Activated naive CD8-positive, alpha-beta T cell treated with anti-CD3 and anti-CD28 coated beads, Interleukin-2, amount 50 U/mL, for 24 hours (primary cell): ENCODE results near the gene BCKDHB.
A peak's percentile ranks its signal among the peaks of the same experiment; 100 is the strongest.
"Not testable (repeated sequence)": the region's sequence is repeated elsewhere in the genome, so short reads cannot be mapped to it uniquely, and the experiment has no call there.

ENCODE experiments used
- ATAC-seq: fragments of 150-1000 bp; cut with Tn5 transposase; one replicate; pipeline ENCODE4 v1.10.0; 2021
- DNase-seq: peaks from one replicate; pipeline ENCODE4 v3.0.0; 2021
- H3K27ac Mint-ChIP-seq: one replicate; pipeline ENCODE4 v1.8.0; 2021; ENCODE audit warnings: mild to moderate bottlenecking, mixed read lengths
- H3K27me3 Mint-ChIP-seq: one replicate; pipeline ENCODE4 v1.8.0; 2021; ENCODE audit warnings: mixed read lengths
- H3K36me3 Mint-ChIP-seq: one replicate; pipeline ENCODE4 v1.8.0; 2021; ENCODE audit warnings: low read depth, mixed read lengths
- H3K4me1 Mint-ChIP-seq: one replicate; pipeline ENCODE4 v1.8.0; 2021; ENCODE audit warnings: mixed read lengths
- H3K4me3 Mint-ChIP-seq: one replicate; pipeline ENCODE4 v1.8.0; 2021; ENCODE audit warnings: mild to moderate bottlenecking, moderate library complexity, mixed read lengths
- H3K9me3 Mint-ChIP-seq: one replicate; pipeline ENCODE4 v1.8.0; 2021; ENCODE audit warnings: mixed read lengths

The BCKDHB gene

DNA sequence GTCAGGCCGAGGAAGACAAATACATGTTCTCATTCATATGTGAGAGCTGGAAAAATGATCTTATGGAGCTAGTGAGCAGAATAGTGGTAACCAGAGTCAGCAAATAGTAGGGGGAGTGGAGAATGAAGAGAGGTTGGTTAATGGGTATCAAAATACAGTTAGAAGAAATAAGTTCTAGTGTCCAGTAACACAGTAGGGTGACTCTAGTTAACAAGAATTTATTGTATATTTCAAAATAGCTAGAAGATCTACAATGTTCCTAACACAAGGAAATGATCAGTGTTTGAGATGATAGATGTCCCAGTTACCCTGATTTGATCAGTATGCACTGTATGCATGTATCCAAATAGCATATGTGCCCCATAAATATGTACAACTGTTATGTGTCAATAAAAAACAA, 128.4 kb downstream of the BCKDHB start:
- no peak for DNase-seq
- Mint-ChIP-seq H3K4me3 (no peak overlapping the region), H3K9me3 (no peaks in the 10 kb centered on the region), H3K36me3 (peaks cover 13% of the 10 kb centered on the region), H3K4me1 (no peaks in the 10 kb centered on the region), H3K27me3 (no peaks in the 10 kb centered on the region), H3K27ac (no peak overlapping the region)
- no peak for ATAC-seq

DNA sequence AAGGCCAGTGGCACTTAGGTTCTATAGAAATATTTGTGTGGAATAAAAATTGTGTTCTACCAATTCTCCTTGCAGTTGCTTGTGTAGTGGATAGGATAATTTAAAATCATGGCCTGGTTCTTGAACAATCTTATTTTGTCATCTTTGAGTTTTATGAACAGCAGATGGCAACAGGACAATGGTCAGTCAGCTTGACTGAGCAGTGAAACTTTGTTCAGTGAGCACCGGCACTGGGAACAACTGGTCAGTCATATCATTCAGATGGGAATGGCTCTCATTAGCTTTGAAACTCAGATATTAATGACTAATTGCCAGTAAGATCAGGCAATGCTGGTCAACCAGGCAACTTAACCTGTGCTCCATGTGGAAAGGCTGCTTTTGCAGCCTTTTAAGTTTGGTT, 129.2 kb downstream of the BCKDHB start:
- no peak overlapping the region for H3K27ac Mint-ChIP-seq
- no peak overlapping the region for H3K4me3 Mint-ChIP-seq
- DNase-seq, result no peak
- no peak for ATAC-seq
- no peaks in the 10 kb centered on the region for H3K9me3 Mint-ChIP-seq
- no peaks in the 10 kb centered on the region for H3K4me1 Mint-ChIP-seq
- no peaks in the 10 kb centered on the region for H3K27me3 Mint-ChIP-seq
- H3K36me3 Mint-ChIP-seq, result peaks cover 20% of the 10 kb centered on the region

DNA sequence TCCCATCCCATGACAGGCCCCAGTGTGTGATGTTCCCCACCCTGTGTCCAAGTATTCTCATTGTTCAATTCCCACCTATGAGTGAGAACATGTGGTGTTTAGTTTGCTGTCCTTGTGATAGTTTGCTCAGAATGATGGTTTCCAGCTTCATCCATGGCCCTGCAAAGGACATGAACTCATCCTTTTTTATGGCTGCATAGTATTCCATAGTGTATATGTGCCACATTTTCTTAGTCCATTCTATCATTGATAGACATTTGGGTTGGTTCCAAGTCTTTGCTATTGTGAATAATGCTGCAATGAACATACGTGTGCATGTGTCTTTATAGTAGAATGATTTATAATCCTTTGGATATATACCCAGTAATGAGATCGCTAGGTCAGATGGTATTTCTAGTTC, 132.3 kb downstream of the BCKDHB start:
- H3K36me3 Mint-ChIP-seq, result peaks cover 23% of the 10 kb centered on the region
- not testable (repeated sequence) for H3K4me1 Mint-ChIP-seq, H3K27me3 Mint-ChIP-seq, DNase-seq, H3K4me3 Mint-ChIP-seq, H3K9me3 Mint-ChIP-seq, ATAC-seq, H3K27ac Mint-ChIP-seq

DNA sequence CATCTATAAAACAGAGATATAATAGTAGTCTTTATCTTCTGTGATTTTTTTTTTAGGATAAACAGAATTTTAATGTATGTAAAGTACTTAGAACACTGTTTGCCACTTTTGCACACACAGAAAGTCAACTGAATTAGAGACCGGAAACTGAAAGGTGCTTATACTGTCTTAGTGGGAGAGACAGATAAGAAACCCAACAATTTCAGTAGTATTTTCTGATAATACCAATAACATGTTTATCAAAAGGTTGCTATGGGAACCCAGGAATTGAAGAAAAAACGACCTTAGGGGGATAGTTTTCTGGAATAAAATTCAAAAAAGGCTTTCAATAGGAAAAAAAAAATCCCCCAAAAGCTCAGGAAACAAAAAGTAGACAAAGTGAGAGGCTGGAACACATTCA, 138.6 kb downstream of the BCKDHB start:
- no peaks in the 10 kb centered on the region for H3K9me3 Mint-ChIP-seq
- H3K27ac Mint-ChIP-seq, result no peak overlapping the region

DNA sequence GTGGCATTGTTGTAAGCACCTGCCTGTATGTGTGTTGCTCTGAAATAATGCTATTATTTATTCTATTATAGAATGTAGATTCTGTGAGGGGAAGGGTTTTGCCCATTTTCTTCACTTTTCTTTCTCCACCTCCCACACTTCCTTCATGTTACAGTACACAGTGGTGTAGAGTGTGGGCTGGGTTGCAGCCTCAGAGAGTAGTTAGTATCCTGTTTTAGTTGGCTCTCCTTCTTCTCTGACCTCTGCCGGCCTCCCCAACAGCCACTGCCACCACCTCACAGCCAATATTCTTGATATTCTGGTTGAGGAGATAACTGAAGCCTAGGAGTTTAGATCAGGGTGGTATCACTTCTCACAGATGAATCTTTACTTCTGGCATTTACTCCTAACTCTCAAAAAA, 143.4 kb downstream of the BCKDHB start:
- no peak overlapping the region for H3K27ac Mint-ChIP-seq
- peaks cover 8% of the 10 kb centered on the region for H3K4me1 Mint-ChIP-seq
- H3K4me3 Mint-ChIP-seq, result no peak overlapping the region
- H3K36me3 Mint-ChIP-seq, result no peaks in the 10 kb centered on the region
- ATAC-seq (no peak), DNase-seq (no peak)
- H3K27me3 Mint-ChIP-seq, result no peaks in the 10 kb centered on the region
- no peaks in the 10 kb centered on the region for H3K9me3 Mint-ChIP-seq

More for the DNA sequence above, 138.6 kb downstream of the BCKDHB start:
- H3K36me3 Mint-ChIP-seq, result peaks cover 8% of the 10 kb centered on the region
- DNase-seq (no peak), ATAC-seq (no peak)
- H3K27me3 Mint-ChIP-seq, result no peaks in the 10 kb centered on the region
- H3K4me3 Mint-ChIP-seq, result no peak overlapping the region
- H3K4me1 Mint-ChIP-seq, result peaks cover 3% of the 10 kb centered on the region

DNA sequence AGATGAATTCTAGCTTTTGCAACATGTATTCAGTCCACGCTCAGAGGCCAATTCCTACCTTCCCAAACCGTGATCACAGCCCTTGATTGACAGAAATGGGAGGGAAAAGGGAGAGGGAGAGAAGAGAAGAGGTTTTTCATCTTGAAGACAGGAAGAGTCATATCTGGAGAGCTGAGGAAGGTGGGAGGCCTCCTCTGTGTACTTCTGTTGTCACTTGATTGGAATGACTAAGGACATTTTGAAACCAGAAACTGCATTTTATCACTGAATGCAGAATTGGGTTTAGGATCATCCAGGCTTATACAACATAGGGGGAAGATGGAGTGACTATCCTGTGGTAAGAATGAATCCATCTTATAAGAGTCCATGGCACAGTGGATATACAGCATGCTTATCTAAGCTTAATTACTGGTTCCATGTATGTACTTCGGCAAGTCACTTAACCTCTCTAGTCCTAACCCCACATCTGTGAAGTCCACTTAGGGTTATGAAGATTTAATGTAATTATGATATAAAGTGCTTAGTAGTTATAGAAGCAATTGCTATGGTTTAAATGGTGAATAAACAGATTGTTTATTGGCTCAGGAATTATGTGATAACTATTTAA, 144.0 kb downstream of the BCKDHB start:
- peaks cover 8% of the 10 kb centered on the region for H3K4me1 Mint-ChIP-seq
- no peaks in the 10 kb centered on the region for H3K27me3 Mint-ChIP-seq
- no peak overlapping the region for H3K27ac Mint-ChIP-seq
- no peak overlapping the region for H3K4me3 Mint-ChIP-seq
- ATAC-seq (peak; percentile 43), DNase-seq (no peak)
- no peaks in the 10 kb centered on the region for H3K9me3 Mint-ChIP-seq
- no peaks in the 10 kb centered on the region for H3K36me3 Mint-ChIP-seq

DNA sequence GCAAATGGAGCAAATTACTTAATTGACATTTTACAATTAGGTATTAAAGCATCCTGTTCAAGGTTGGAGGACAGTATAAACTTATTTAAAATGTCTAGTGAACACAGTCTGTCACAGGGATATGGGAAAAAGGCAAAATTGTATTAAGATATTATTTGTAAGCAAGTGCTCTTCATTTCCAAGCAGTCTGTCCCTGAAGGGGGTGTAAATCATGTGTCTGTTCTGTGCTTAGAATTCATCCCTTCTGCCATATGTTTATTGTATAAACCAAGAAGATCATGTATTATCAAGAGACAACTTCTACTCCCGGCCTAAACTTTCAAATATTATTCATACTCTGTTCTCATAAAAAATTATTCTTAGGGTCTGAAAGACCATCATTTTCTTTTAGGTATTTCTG, 144.8 kb downstream of the BCKDHB start:
- Mint-ChIP-seq H3K4me3 (no peak overlapping the region), H3K9me3 (no peaks in the 10 kb centered on the region), H3K4me1 (peaks cover 8% of the 10 kb centered on the region), H3K27ac (no peak overlapping the region), H3K27me3 (no peaks in the 10 kb centered on the region), H3K36me3 (no peaks in the 10 kb centered on the region)
- no peak for DNase-seq
- no peak for ATAC-seq

DNA sequence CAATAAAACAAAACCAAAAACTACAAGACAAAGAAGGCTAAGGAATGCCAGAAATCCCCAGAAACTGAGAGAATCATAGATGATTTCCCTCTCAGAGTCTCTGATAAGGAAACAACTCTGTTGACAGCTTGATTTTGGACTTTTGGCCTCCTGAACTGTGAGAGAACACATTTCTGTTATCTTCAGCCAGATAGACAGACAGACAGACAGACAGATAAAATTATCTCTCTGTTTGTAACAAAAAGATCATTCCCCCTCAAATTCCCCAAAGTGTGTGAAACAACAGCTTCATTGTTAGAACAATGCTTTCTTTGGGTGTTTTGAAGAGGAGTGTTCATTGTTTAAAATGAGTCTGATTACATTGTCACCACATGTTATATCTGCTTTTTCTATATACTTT, 148.2 kb downstream of the BCKDHB start:
- Mint-ChIP-seq H3K27ac (no peak overlapping the region), H3K36me3 (no peaks in the 10 kb centered on the region), H3K27me3 (no peaks in the 10 kb centered on the region), H3K9me3 (no peaks in the 10 kb centered on the region), H3K4me3 (no peak overlapping the region), H3K4me1 (peaks cover 8% of the 10 kb centered on the region)
- DNase-seq, result no peak
- ATAC-seq, result no peak

DNA sequence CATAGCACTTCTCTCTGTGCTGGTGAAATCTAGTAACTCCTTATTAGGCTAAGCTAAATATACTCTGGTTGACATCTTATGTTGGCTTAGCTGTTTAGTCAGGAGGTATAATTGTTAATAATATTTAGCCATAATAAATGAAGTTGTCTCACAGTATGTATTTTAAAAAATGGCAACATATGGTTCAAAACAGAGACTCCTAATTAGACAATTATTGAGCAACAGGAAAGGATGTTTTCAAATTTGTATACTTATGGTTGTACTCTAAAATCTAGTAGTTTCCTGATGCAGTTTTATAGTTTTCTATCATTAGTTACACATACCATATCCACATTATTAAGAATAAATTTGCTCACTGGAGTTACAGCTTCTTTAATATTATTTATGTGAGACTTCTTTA, 150.2 kb downstream of the BCKDHB start:
- no peak for DNase-seq

DNA sequence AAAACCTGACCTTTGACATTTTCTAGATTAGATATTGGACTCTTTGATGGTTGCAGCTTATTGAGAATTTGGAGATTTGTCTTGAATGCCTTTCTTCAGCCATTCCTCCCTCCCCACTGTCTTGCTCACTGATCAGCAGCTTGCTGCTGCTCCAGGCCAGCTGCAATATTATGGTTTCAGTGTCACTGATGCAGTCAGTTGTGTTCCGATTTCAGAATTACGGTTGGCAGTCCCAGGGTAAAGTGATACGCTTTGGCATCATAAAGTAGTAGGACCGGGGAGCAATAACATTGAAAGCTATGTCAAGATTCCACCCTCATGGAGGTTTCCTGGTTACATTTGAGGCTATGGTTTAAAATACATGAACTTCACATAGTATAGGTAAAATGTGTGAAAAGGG, 152.6 kb downstream of the BCKDHB start:
- Mint-ChIP-seq H3K27ac (no peak overlapping the region), H3K27me3 (no peaks in the 10 kb centered on the region), H3K4me3 (no peak overlapping the region), H3K36me3 (no peaks in the 10 kb centered on the region), H3K9me3 (no peaks in the 10 kb centered on the region), H3K4me1 (no peaks in the 10 kb centered on the region)
- no peak for DNase-seq
- ATAC-seq, result no peak

More for the DNA sequence above, 150.2 kb downstream of the BCKDHB start:
- Mint-ChIP-seq H3K4me3 (no peak overlapping the region), H3K9me3 (no peaks in the 10 kb centered on the region), H3K36me3 (no peaks in the 10 kb centered on the region), H3K4me1 (no peaks in the 10 kb centered on the region), H3K27me3 (no peaks in the 10 kb centered on the region), H3K27ac (no peak overlapping the region)
- ATAC-seq, result no peak

DNA sequence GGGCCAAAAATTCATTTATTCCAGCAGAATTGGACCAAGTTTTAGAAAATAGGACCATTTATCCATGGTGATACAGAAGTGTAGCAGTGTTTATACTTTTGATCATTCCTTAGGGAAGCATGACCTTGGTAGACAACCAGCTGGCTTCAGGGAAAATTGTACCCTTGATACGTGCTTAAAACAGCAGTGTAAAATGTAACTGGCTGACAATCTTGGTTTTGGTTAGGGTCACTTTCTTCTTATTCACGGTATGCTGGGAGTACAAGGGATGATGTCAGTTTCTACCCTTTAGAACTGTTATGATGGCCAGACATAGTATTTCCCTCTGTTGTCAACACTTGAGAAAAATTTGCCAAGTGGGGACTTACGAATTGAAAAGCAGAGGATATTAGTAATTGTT, 157.1 kb downstream of the BCKDHB start:
- Mint-ChIP-seq H3K27me3 (no peaks in the 10 kb centered on the region), H3K4me1 (no peaks in the 10 kb centered on the region), H3K36me3 (peaks cover 2% of the 10 kb centered on the region), H3K27ac (no peak overlapping the region), H3K4me3 (no peak overlapping the region), H3K9me3 (no peaks in the 10 kb centered on the region)
- ATAC-seq (no peak), DNase-seq (no peak)

DNA sequence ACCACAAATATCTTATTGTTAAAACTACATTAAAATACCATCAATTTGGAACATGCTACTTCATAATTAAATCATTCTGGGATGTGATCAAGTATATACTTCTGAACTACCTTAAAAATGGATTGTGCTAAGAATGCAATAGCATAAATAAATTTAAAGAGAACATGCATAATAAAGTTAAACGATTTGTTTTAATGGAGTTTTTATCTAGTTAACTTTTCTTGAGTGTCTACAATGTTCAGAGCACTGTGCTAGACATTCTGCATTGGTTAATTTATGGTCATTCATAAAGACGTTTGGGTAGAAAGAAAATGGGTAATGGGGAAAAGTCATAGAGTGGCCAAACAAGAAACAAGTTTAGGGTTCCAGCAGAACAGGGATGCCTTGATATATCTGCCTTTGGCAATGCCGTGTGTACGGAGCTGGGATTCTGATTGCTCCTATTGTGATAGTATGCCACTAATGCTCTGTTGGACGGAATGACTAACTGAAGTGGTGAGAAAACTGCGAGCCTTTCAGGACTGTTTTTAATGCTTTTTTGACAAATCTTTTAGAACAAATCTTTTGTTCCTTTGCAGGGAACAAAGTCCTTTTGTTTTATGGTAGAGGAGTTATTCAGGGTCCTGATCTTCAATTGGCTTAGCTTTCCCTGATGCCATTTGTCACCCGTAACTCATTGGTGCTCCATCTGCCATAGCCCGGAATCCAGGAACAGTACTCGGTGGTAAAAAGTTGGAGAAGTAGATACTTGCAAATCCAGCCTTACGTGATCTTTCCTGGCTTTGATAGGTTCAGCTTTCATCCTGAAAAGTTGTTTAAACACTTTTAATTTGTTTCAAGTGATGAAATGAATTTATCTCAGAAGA, 162.6 kb downstream of the BCKDHB start:
- DNase-seq (no peak), ATAC-seq (no peak)
- Mint-ChIP-seq H3K27ac (no peak overlapping the region), H3K36me3 (peaks cover 2% of the 10 kb centered on the region), H3K4me3 (no peak overlapping the region), H3K9me3 (peaks cover 10% of the 10 kb centered on the region), H3K4me1 (no peaks in the 10 kb centered on the region), H3K27me3 (no peaks in the 10 kb centered on the region)

DNA sequence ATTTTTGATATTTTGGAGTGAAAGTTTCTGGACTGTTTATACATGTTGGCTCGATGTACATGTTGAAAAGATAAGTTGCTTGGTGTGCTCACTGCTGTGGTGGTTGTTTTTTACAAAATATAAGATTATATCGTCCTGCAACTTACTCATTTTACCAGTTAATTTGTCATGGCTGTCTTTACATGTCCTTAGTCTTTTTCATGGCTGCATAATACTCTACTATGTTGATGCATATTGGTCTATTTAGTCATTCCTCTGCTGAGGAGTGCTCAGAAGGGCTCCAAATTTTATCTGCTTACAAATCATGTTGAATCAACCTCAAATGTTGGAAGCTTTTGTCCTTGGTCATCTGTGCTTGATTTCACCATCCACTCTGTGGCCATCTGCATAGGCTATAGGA, 164.6 kb downstream of the BCKDHB start:
- DNase-seq (no peak), ATAC-seq (no peak)
- Mint-ChIP-seq H3K27ac (no peak overlapping the region), H3K36me3 (no peaks in the 10 kb centered on the region), H3K4me3 (no peak overlapping the region), H3K9me3 (peaks cover 10% of the 10 kb centered on the region), H3K27me3 (no peaks in the 10 kb centered on the region), H3K4me1 (no peaks in the 10 kb centered on the region)

DNA sequence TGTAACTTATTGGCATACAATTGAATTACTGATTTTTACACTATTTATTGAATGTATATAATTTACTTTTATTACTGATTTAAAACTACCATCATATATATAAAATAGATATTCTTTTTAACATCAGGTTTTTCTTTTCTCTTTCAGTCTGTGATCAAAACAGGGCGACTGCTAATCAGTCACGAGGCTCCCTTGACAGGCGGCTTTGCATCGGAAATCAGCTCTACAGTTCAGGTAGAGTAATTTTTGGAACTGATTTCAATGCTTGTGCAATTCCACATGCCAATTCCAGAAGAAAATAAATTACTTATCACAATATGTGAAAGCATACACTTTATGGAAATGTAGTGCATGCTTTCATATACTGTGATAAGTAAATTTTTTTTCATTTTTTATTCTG, 166.5 kb downstream of the BCKDHB start:
- Mint-ChIP-seq H3K4me1 (no peaks in the 10 kb centered on the region), H3K27me3 (no peaks in the 10 kb centered on the region), H3K27ac (no peak overlapping the region), H3K36me3 (no peaks in the 10 kb centered on the region), H3K9me3 (peaks cover 10% of the 10 kb centered on the region), H3K4me3 (no peak overlapping the region)
- no peak for ATAC-seq
- DNase-seq, result no peak

DNA sequence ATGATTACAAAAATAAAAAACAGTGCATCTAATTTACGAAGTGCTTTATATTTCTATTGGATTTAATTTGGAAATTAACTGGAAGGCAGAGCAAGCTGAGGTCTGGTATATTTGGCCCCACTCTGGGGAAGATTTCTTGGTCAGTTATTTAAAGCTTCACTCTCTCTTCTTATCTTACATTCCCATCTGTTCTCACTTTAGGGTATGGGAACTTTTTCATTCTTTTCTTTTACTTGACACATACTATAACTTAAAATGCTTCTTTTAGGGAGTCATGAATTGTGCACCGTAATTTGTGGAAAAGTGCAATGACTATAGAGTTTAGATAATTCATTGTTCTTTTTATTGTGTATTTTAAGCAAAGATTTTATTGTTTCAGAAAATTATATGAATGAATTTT, 170.4 kb downstream of the BCKDHB start:
- no peak for DNase-seq
- H3K36me3 Mint-ChIP-seq, result peaks cover 4% of the 10 kb centered on the region
- no peaks in the 10 kb centered on the region for H3K9me3 Mint-ChIP-seq
- no peak overlapping the region for H3K4me3 Mint-ChIP-seq
- H3K4me1 Mint-ChIP-seq, result peaks cover 5% of the 10 kb centered on the region
- H3K27ac Mint-ChIP-seq, result no peak overlapping the region
- no peaks in the 10 kb centered on the region for H3K27me3 Mint-ChIP-seq
- ATAC-seq, result no peak
